ENCODE measurements around the gene PPRC1.

Gene PPRC1

DNA sequence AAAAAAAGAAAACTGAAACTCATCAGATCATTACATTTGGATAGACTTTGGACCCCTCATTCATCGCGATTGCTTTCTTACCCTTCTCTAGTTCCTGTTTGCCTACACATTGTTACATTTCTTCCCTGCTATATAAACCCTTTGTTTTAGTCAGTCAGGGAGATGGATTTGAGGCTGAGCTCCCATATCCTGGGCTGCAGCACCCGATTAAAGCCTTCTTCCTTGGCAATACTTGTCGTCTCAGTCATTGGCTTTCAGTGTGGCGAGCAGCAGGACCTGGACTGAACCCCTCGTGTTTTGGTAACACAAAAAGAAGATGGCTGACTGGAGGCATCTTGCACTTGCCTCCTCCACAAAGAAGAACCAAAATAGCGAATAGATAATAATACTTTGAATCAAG lies 59.1 kb downstream of the PPRC1 start:
- DNase-seq, result no peak

DNA sequence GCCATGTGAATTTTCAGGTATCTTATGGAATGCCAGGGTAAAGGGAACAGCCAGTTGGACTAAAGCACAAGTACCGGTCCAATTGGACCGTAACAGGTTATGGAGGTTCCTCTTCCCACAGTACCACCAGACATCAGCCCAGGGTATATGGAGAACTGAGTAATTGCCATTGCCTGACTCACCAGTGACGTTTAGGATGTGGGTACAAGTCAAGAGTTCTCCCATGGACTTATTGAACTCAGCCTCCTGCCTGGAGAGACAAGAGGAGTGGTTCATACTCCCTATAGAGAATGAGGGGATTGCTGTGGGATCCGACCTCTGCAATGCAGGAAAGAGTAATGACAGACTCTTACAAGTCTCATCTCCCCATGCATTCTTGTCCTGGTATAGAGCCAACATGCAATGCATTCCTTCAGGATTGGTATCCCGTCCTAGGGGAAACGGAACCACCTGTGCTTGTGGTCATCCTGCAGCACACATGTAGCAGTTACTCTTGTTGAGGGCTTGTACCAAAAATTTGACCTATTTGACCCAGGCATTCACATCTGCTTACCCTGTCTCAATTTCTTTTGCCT lies 62.5 kb downstream of the PPRC1 start:
- DNase-seq, result no peak

DNA sequence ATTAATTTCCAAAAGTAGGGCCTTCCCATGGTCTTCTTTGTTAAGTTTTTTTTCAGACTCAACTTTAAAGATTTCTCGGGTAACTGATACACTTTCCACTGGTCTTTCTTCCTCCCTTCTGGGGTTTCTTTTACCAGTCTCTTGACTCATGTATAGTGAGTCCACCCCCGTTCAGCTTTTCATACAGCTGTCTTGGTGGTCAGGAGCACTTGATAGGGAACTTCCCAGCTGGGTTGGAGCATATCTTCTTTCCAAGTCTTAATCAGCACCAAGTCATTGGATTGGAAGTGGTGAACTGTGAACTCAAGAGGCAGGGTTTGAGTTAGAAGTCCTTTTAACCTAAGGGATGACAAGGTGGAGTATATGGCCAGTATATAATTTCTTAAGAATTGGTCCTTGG lies 64.1 kb downstream of the PPRC1 start:
- DNase-seq, result no peak

DNA sequence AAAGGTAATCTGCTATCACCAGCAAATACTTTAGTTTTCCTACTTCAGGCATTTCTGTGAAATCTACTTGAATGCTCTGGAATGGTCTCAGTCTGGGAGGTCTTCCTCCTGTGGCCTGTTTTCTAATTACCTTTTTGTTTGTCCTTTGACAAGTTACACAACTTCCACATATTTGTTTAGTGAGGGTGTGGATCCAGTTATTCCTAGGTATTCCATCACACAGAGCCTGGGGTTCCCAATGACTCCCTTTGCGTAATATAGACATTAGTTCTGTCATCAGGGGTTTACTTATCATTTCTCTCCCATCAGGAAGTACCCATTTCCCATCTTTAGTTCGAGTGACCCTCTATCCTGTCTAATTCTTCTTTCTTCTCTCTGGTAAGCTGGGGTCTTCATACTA lies 65.2 kb downstream of the PPRC1 start:
- no peak for DNase-seq

Data from right hindlimb (tissue), 1 donor.